ENCODE data around the gene MRC2. TPM values are rescaled to one million over a fixed set of nuclear protein-coding genes. Genes with fewer than 3 reads are reported as not detected.
"Not testable (repeated sequence)": the region's sequence is repeated elsewhere in the genome, so short reads cannot be mapped to it uniquely, and the experiment has no call there.

MRC2 gene
- total RNA-seq, 1 experiment from 2014 or later: 70.5 TPM

DNA sequence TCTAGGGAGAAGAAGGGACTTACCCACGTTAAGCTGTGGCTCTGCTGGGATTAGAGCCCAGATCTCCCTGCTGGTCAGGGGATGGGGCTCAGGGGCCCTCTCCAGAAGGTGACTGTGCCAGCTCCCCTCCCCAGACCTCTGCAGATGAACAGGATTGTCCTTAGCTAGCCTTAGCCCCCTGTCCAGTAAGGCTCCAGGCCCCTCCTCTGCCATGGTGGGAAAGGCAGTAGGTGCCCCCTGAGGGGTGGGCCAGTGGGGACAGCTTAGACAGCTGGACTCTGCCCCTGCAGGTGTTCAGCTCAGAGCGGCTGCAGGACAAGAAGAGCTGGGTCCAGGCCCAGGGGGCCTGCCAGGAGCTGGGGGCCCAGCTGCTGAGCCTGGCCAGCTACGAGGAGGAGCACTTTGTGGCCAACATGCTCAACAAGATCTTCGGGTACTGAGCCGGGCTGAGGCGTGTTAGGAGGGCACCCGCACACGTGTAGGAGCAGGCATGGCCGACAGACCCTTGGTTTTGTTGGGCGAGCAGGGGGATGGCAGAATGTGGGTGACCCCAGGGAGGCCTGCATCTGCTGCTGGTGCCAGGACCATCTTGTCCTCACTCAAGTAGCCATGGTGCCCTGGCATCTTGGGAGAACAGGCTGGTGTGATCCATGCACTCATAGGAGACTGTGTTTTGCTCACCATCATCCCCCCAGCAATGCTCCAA lies 50.9 kb downstream of the MRC2 start:
- DNase-seq (ENCODE audit: low read depth): no peak

DNA sequence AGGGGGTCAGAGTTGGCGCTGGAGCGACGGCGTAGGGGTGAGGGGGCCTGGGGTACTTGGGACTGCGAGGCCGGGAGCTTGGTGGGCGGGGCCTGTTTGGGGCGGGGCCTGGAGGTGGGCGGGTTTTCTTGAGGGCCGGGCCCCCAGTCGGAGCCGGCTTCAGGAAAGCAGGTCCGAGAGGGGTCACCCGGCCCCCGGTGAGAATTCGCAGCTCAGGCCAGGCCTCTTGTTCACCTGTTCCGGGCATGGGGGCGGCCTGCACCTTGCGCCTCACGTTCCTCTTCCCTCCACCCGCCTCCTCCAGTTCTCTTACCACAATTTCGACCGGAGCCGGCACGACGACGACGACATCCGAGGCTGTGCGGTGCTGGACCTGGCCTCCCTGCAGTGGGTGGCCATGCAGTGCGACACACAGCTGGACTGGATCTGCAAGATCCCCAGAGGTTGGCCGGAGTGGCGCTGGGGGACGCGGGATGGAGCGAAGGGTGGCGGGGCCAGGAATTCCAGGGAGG lies 52.5 kb downstream of the MRC2 start:
- no peak for DNase-seq (ENCODE audit: low read depth)

DNA sequence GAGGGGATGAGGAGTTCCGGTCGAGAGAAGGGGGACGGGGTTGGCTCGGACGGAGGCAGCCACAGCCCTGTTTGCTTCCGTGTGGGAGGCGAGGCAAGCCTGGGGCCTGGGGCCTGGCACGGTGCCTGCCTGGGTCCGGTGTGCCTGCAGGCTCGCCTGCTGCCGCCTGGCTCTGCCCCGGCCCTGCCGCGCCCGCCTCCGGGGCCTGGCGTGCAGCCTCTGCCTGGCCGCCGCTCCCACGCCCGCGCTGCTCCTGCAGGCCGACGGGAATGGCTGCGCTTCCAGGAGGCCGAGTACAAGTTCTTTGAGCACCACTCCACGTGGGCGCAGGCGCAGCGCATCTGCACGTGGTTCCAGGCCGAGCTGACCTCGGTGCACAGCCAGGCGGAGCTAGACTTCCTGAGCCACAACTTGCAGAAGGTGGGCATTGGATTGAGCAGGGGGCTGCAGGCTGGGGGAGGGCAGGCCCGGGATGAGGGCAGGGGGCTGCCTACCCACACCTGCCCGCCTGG lies 53.1 kb downstream of the MRC2 start:
- no peak for DNase-seq (ENCODE audit: low read depth)

DNA sequence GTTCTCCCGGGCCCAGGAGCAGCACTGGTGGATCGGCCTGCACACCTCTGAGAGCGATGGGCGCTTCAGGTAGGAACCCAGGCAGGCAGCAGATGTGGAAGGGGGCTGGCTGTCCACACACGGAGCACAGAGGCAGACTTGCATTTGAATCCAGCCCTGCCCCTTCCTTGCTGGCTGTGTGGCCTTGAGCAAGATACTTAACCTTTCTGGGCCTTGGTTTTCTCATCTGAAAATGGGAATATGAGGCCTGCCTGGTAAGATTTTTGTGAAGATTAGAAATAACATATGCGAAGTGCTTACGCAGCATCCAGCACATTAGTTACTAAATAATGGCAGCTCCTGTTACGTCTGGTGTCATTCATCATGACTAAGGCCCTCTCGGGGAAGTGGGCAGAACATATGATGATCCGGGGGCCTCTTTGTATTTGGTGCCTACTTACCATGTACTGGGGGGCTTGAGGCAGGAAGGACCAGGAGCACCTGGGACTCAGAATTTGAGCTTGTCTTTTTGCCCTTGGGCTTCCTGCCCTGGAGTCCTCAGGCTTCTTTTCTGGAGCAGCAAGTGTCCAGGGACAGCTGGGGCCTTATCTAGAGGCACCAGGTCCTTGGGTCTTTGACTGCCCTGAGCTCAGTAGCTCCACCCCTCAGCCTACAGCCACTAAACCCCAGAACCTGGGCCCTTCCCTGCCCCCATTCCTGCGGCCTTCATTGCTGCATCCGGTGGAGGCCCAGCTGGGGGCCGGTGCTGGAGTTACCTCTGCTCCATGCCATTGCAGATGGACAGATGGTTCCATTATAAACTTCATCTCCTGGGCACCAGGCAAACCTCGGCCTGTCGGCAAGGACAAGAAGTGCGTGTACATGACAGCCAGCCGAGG lies 53.8 kb downstream of the MRC2 start:
- no peak for DNase-seq (ENCODE audit: low read depth)

DNA sequence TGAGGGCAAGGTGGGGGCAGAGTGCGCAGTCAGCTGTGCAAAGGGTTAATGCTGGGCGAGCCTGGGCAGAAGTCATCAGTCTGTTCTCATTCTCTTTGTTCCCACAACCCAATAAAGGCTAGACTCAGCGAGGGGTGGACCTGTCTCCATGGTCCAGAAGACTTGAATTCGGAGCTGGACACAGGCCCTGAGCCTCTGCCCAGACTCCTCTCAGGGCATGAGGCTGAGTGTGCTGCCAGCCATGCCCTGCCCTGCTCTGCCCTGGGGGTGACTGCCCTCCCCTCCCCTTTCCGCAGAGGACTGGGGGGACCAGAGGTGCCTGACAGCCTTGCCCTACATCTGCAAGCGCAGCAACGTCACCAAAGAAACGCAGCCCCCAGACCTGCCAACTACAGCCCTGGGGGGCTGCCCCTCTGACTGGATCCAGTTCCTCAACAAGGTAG lies 54.5 kb downstream of the MRC2 start:
- no peak for DNase-seq (ENCODE audit: low read depth)

DNA sequence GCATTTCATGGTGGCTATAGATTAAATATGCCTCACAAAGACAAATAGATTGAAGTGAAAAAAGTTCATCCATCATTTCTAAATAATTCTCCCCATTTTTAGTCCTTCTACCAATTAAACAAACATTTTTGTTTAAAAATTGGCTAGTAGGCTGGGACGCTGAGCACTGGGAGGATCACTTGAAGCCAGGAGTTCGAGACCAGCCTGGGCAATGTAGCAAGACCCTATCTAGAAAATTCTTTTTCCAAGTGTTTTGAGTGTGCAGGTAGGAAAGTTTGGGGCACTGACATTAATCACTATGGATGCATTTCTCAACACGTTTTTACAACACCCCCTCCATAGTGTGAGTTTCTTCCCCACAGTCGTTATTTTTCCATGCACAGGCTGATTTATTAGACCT lies 56.7 kb downstream of the MRC2 start:
- no peak for DNase-seq (ENCODE audit: low read depth)

DNA sequence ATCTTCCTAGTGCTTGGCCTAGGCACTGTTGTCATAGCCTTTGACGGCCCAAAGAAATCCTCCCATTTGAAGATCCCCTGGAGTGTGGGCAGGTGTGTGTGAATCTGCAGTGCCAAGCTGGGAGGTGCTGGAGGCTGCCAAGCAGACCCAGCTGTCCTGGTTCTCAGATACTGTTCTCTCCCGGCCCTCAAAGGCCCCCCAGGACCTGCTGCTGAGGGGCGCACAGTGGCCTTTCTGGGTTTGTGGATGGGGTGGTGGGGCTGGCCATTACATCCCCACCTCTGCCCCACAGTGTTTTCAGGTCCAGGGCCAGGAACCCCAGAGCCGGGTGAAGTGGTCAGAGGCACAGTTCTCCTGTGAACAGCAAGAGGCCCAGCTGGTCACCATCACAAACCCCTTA lies 60.5 kb downstream of the MRC2 start:
- DNase-seq (ENCODE audit: low read depth): no peak

DNA sequence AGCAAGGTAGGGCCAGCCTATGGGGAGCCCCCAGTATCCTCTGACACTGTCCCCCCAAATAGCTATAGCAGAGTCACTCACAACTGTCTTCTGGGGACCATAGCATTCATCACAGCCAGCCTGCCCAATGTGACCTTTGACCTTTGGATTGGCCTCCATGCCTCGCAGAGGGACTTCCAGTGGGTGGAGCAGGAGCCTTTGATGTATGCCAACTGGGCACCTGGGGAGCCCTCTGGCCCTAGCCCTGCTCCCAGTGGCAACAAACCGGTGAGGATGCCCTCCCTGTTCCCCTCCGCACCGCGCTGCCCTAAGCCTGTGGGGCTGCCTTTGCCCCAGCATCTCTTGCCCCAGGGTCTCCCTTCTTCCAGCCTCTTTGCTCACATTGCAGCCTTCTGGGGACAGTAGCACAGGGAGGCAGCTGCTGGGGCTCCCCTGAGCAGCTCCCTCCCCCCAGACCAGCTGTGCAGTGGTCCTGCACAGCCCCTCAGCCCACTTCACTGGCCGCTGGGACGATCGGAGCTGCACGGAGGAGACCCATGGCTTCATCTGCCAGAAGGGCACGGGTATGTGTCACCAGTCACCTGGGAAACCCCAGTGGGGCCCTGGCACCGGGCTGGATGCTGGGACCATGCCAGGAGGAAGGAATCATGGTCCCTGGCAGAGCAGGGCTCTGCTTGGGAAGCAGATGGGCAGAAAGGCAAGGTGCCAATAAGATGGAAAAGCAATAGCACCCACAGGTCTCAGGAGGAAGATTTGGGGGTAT lies 61.1 kb downstream of the MRC2 start:
- no peak for DNase-seq (ENCODE audit: low read depth)

DNA sequence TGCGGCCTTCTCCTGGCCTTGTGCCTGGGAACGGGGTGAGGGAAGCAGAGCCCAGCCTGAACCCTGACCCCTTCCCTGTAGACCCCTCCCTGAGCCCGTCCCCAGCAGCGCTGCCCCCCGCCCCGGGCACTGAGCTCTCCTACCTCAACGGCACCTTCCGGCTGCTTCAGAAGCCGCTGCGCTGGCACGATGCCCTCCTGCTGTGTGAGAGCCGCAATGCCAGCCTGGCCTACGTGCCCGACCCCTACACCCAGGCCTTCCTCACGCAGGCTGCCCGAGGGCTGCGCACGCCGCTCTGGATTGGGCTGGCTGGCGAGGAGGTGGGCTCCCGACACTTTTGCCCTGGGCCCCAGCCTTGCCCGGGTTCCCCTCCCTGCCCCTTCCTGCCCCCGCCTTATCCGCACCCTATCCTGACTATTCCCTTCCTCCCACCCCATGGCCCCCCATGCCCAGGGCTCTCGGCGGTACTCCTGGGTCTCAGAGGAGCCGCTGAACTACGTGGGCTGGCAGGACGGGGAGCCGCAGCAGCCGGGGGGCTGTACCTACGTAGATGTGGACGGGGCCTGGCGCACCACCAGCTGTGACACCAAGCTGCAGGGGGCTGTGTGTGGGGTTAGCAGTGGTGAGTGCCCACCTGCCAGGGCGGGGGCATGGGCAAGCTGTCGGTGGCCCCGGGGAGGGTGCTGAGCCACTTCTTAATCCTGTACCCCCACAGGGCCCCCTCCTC lies 62.1 kb downstream of the MRC2 start:
- no peak for DNase-seq (ENCODE audit: low read depth)

DNA sequence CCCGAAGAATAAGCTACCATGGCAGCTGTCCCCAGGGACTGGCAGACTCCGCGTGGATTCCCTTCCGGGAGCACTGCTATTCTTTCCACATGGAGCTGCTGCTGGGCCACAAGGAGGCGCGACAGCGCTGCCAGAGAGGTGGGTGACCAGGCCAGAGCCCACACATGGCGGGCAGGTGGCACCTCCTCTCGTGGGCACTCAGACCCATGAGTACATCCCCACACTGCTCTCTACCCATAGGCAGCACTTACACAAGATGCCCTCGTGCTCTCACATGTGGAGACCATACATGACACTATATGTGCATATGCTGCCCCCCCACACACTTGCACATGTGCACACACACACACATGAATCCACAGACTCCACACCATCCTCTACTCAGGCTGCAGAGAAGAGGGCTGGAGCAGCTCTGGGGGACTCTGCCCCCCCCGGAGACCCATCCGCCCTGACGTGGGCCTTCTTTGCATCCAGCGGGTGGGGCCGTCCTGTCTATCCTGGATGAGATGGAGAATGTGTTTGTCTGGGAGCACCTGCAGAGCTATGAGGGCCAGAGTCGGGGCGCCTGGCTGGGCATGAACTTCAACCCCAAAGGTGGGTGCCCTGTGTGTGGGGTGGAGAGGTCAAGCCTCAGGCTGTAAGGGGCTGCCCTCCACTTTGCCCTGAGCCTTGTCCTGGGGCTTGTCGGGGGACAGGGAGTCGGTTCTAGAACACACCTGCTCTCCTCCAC lies 62.9 kb downstream of the MRC2 start:
- DNase-seq (ENCODE audit: low read depth): no peak

DNA sequence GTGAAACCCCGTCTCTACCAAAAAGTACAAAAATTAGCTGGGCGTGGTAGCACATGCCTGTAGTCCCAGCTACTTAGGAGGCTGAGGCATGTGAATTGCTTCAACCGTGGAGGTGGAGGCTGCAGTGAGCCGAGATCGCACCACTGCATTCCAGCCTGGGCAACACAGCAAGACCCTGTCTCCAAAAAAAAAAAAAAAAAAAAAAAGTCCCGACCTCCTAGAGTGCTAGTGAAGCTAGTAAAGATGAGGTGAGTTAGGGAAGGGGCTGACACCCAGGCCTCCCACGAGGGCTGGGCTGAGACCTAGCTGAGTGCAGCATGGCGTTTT lies 64.1 kb downstream of the MRC2 start:
- DNase-seq (ENCODE audit: low read depth): not testable (repeated sequence)

DNA sequence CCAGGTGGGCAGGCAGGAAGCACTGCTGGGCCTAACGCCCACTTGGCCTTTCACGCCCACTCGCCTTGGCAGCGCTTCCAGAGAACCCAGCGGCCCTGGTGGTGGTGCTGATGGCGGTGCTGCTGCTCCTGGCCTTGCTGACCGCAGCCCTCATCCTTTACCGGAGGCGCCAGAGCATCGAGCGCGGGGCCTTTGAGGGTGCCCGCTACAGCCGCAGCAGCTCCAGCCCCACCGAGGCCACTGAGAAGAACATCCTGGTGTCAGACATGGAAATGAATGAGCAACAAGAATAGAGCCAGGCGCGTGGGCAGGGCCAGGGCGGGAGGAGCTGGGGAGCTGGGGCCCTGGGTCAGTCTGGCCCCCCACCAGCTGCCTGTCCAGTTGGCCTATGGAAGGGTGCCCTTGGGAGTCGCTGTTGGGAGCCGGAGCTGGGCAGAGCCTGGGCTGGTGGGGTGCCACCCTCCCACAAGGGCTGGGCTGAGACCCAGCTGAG lies 64.7 kb downstream of the MRC2 start:
- DNase-seq (ENCODE audit: low read depth): no peak

DNA sequence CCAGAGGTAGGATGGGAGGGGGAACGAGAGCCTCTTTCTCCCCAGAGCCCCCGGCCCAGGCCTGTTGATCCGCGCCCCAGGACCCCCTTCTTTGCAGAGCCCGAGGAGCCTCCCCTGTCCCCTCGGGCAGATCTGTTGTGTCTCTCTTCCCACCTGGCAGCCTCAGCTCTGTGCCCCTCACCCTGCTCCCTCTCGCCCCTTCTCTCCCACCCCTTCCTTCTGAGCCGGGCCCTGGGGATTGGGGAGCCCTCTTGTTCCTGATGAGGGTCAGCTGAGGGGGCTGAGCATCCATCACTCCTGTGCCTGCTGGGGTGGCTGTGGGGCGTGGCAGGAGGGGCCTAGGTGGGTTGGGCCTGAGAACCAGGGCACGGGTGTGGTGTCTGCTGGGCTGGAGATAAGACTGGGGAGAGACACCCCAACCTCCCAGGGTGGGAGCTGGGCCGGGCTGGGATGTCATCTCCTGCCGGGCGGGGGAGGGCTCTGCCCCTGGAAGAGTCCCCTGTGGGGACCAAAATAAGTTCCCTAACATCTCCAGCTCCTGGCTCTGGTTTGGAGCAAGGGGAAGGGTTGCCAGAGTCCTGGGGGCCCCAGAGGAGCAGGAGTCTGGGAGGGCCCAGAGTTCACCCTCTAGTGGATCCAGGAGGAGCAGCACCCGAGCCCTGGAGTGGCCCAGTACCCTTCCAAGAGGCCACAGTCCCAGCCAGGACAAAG lies 65.4 kb downstream of the MRC2 start:
- DNase-seq (ENCODE audit: low read depth): no peak

DNA sequence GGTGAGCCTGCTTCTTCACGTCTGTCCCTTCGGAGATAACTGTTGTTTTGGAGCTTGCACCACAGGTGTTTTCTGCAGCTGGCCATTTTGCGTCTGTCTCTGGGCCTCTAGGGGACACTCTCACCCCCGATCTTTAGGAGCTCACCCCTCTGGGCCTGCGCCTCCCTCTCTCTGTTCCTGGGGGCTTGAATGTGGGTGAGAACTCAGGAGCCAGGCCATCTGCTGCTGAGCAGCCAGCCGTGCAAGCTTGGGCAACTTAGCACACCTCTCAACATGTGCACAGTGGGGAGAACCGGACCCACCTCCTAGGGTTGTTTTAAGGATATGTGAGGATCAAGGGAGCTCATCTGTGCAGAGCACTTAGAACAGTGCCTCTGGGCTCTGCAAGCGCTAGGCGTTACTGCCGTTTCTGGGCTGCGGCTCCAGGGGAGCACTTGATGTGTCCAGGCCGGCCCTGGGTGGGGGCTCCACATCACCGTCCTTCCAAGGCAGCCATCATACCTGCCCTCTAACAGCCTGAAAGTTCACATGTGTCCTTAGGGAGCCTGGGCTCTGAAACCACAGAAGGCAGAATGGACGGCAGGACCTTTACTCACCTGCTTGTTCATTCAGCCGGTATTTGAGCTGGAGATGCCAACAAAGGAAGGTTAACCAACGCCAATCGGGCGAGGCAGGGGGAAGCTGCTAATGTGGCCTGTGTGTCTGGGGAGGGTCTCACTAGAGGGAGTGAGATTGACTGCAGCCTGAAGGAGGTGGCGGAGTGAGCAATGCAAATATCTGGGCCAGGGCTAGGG lies 66.3 kb downstream of the MRC2 start:
- no peak for DNase-seq (ENCODE audit: low read depth)

DNA sequence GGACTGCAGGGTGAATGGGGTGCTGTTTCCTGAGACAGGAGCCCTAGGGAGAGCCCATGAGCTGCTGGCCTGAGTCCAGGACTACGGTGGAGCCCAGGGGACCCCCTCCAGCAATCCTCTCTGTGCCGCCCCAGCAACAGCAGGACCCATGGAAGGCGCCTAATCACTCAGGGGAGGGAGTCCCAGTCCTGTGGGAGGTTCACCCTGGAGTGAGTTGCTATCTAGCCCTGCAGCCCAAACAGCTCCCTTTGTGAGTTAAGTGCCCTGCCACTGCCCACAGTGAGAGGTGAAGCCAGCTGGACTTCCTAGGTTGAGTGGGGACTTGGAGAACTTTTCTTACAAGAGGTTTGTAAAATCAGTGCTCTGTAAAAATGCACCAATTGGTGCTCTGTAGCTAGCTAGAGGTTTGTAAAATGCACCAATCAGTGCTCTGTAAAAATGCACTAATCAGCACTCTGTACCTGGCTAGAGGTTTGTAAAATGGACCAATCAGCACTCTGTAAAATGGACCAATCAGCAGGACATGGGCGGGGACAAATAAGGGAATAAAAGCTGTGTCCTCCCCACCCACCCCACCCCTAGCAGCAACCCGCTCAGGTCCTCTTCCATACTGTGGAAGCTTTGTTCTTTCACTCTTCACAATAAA lies 67.7 kb downstream of the MRC2 start:
- DNase-seq (ENCODE audit: low read depth): not testable (repeated sequence)

DNA sequence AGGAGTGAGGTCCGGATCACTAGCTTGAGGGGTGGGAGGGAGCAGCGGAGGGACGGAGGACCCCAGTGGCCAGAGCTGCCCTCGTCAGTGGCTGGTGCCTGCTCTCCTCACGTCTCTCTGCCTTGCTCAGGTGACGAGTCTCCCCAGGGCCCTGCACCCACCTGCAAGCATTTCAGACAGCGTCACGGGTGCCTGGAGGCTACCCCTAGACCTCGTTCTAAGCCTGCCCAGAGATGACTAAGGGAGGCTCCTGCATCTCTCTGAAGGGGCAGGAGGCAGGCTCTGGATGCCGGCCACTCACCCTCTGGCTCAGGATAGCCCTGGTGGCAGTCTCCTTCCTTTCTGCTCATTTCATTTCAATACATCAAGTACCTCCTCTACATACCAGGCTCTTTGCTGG lies 68.8 kb downstream of the MRC2 start:
- DNase-seq (ENCODE audit: low read depth): no peak

DNA sequence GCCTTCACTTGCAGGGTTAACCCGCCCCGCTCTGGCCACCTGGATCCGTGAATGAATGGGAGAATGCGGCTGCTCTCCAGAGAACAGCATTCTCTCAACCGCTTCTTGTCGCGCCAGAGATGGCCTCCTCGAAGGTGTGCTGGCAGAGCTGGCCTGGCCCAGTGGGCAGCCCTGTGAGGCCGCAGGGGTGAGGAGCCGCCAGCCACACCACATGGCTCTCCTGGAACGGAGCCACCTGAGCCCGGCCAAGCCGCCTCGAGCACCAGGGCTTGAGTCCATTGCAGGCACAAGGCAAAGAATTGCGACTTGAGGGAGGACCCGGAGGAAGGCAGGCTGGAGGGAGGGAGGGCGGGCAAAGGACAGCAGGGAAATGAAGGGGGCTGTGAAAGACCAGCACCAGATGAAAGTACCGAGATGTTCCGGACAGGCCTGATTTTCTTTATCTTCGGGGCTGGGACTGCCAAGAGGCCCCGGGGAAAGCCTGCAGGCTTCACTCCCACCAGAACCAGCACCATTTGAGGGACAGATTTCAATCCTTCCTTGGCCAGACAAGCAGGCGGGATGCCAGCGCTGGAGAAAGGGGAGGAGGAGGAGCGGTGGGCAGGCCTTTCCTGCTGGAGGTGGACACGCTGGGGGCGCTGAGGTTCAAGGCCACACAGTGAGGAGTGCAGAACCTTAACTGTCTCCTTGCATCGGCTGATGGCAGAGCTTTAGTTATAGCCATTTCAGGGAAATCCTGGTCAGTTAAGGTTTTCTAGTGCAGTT lies 69.4 kb downstream of the MRC2 start:
- DNase-seq (ENCODE audit: low read depth): no peak
